IMR-90 (cell line): ENCODE measurements around the gene PTGES3L. TPM values are rescaled to one million over a fixed set of nuclear protein-coding genes. Genes with fewer than 3 reads are reported as not detected.

Experiments
- ATAC-seq: fragments of 200-7000 bp; cut with Tn5 transposase; 2 replicates; pipeline ENCODE4 v1.9.1; 2020; ENCODE audit warnings: low read depth, mild to moderate bottlenecking, moderate library complexity
- BruUV-seq: library from RNA; stranded (reverse); fragments of 400-500 nt; replicated peaks from 2 replicates; lab custom pipeline; 2021; lab: Mats Ljungman, UMichigan
- CTCF ChIA-PET: fragments of 300-600 bp; formaldehyde crosslinking; extraction: SDS; loops from one replicate; lab custom pipeline; 2021; ENCODE audit warnings: antibody characterized with exemption; lab: Yijun Ruan, JAX
- POLR2A ChIA-PET: fragments of 300-600 bp; sonication (Branson Sonifier 250); formaldehyde crosslinking; loops from one replicate; lab custom pipeline; 2022; ENCODE audit warnings: antibody characterized with exemption; ENCODE audit not compliant: unreplicated experiment; lab: Charles Lee
- DNase-seq: peaks from one replicate; pipeline ENCODE4 v3.0.0; 2013
- H2AFZ ChIP-seq: replicated peaks from 2 replicates; pipeline ENCODE3; 2013; ENCODE audit warnings: low read length, mild to moderate bottlenecking; ENCODE audit not compliant: poor library complexity
- H2AK5ac ChIP-seq: 2 replicates; pipeline ENCODE4 v1.6.1; 2013; ENCODE audit warnings: low read depth, low read length, inconsistent platforms
- H2AK9ac ChIP-seq: replicated peaks from 2 replicates; pipeline ENCODE3; 2013; ENCODE audit warnings: mild to moderate bottlenecking, low read depth, low read length, moderate library complexity; ENCODE audit not compliant: poor library complexity
- H2BK120ac ChIP-seq: 2 replicates; pipeline ENCODE4 v1.6.1; 2013; ENCODE audit warnings: low read depth, low read length, inconsistent platforms
- H2BK15ac ChIP-seq: 3 replicates; pipeline ENCODE4 v1.6.1; 2013; ENCODE audit warnings: low read depth, low read length, inconsistent platforms
- H2BK20ac ChIP-seq: 2 replicates; pipeline ENCODE4 v1.6.1; 2013; ENCODE audit warnings: low read depth, mild to moderate bottlenecking, inconsistent platforms, low read length, moderate library complexity
- H2BK5ac ChIP-seq: 2 replicates; pipeline ENCODE4 v1.6.1; 2013; ENCODE audit warnings: mild to moderate bottlenecking, low read depth, low read length, inconsistent platforms; ENCODE audit not compliant: poor library complexity, severe bottlenecking
- H3K14ac ChIP-seq: replicated peaks from 2 replicates; pipeline ENCODE4 v1.6.1; 2013; ENCODE audit warnings: low read depth, low read length, inconsistent platforms
- H3K18ac ChIP-seq: 2 replicates; pipeline ENCODE4 v1.6.1; 2013; ENCODE audit warnings: low read depth, low read length, control low read depth
- H3K23ac ChIP-seq: 2 replicates; pipeline ENCODE4 v1.6.1; 2013; ENCODE audit warnings: low read depth, low read length, inconsistent platforms
- H3K27ac ChIP-seq: 2 replicates; pipeline ENCODE4 v1.5.1; 2013; ENCODE audit warnings: mild to moderate bottlenecking, control low read depth, low read length; ENCODE audit not compliant: insufficient read depth
- H3K27me3 ChIP-seq: 2 replicates; pipeline ENCODE4 v1.6.1; 2013; ENCODE audit warnings: low read length; ENCODE audit not compliant: control insufficient read depth, insufficient read depth
- H3K36me3 ChIP-seq: 2 replicates; pipeline ENCODE4 v1.6.1; 2013; ENCODE audit warnings: low read length, mixed read lengths; ENCODE audit not compliant: control insufficient read depth, insufficient read depth
- H3K4ac ChIP-seq: 2 replicates; pipeline ENCODE4 v1.6.1; 2013; ENCODE audit warnings: low read depth, low read length, inconsistent platforms
- H3K4me1 ChIP-seq: 2 replicates; pipeline ENCODE4 v1.6.1; 2013; ENCODE audit warnings: low read length, mixed read lengths; ENCODE audit not compliant: control insufficient read depth, insufficient read depth
- H3K4me2 ChIP-seq: 2 replicates; pipeline ENCODE4 v1.6.1; 2013; ENCODE audit warnings: low read depth, mild to moderate bottlenecking, control low read depth, low read length, moderate library complexity
- H3K4me3 ChIP-seq: 2 replicates; pipeline ENCODE4 v1.5.1; 2013; ENCODE audit warnings: low read depth, mild to moderate bottlenecking, control low read depth, low read length, moderate library complexity; ENCODE audit not compliant: insufficient read depth
- H3K56ac ChIP-seq: 2 replicates; pipeline ENCODE4 v1.6.1; 2013; ENCODE audit warnings: low read length, inconsistent platforms; ENCODE audit not compliant: insufficient read depth; ENCODE audit errors: extremely low read depth
- H3K79me1 ChIP-seq, 2 experiments: 2 replicates each; pipeline ENCODE4 v1.6.1; 2013; ENCODE audit warnings: low read length in 2 of 2, inconsistent platforms in 1 of 2, low read depth in 1 of 2
- H3K9ac ChIP-seq: 2 replicates; pipeline ENCODE4 v1.6.1; 2013; ENCODE audit warnings: low read depth, low read length, control low read depth
- H3K9me1 ChIP-seq: 2 replicates; pipeline ENCODE4 v1.6.1; 2013; ENCODE audit warnings: low read length, inconsistent platforms; ENCODE audit not compliant: insufficient read depth
- H3K9me3 ChIP-seq: 2 replicates; pipeline ENCODE4 v1.6.1; 2013; ENCODE audit warnings: low read length; ENCODE audit not compliant: control insufficient read depth, insufficient read depth
- H4K20me1 ChIP-seq: 2 replicates; pipeline ENCODE4 v1.6.1; 2013; ENCODE audit warnings: low read length, inconsistent platforms; ENCODE audit not compliant: insufficient read depth
- H4K5ac ChIP-seq: 2 replicates; pipeline ENCODE4 v1.6.1; 2013; ENCODE audit warnings: mild to moderate bottlenecking, low read depth, low read length, control low read depth
- H4K8ac ChIP-seq, 2 experiments: 2 replicates each; pipeline ENCODE4 v1.6.1; 2013; ENCODE audit warnings: low read depth in 2 of 2, low read length in 2 of 2, control low read depth in 1 of 2, inconsistent platforms in 1 of 2
- H4K91ac ChIP-seq: 2 replicates; pipeline ENCODE4 v1.6.1; 2013; ENCODE audit warnings: low read depth, low read length, inconsistent platforms; ENCODE audit not compliant: insufficient read depth
- ELK1 ChIP-seq: fragments of 150-350 bp; IDR thresholded peaks from 2 replicates; pipeline ENCODE4 v1.6.1; 2016; ENCODE audit warnings: low read depth, mild to moderate bottlenecking, low read length, moderate library complexity, borderline replicate concordance
- MXI1 ChIP-seq: IDR thresholded peaks from 2 replicates; pipeline ENCODE4 v1.6.1; 2012; ENCODE audit warnings: low read depth, mild to moderate bottlenecking, low read length, moderate library complexity, borderline replicate concordance
- RFX5 ChIP-seq: IDR thresholded peaks from 2 replicates; pipeline ENCODE4 v1.8.0; 2012; ENCODE audit warnings: low read depth, mild to moderate bottlenecking, low read length, moderate library complexity
- WGBS, 2 experiments: methylation state at CpG; one replicate each; pipeline versions ENCODE4 v1.1.5 to v1.1.7; 2013; ENCODE audit warnings: missing lambda C conversion rate in 2 of 2; ENCODE audit not compliant: insufficient read length in 1 of 2; ENCODE audit errors: extremely low coverage in 2 of 2; 5-methylcytosine and 5-hydroxymethylcytosine counted together
- dilution Hi-C: fragments of 300-500 bp; cut with HindIII; formaldehyde crosslinking; loops from one replicate; pipeline ENCODE4 v1.14.3; 2018; ENCODE audit warnings: low sequenced_read_pairs; ENCODE audit not compliant: unreplicated experiment
- in situ Hi-C: fragments of 300-500 bp; cut with MboI; formaldehyde crosslinking; loops from 3 replicates; pipeline ENCODE4 v1.14.3; 2019; ENCODE audit warnings: low sequenced_read_pairs, inconsistent platforms, mixed read lengths
- intact Hi-C: fragments of 100-400 bp; cut with micrococcal nuclease; formaldehyde crosslinking; loops from 2 replicates; pipeline ENCODE4 v1.10.0; 2022
- polyA plus RNA-seq, 3 experiments: library from polyadenylated mRNA; depleted of rRNA; stranded (reverse); fragments of >200 nt; gene quantifications; 2 replicates each; pipeline ENCODE4 v1.2.3, GENCODE V29; 2012; ENCODE audit warnings: low replicate concordance in 1 of 3
- total RNA-seq: library from RNA; depleted of rRNA; stranded (reverse); fragments of >200 nt; gene quantifications from 2 replicates; pipeline ENCODE4 v1.2.3, GENCODE V29; 2012

Gene PTGES3L
- total and polyA plus RNA-seq, 2 of the 4 experiments (the other 2 are of a cell fraction) = 1.4 to 2.4 TPM

- TF ChIP-seq ELK1 = no peak
Observed at GRCh38 chr17:43020030-43020621, 40.2 kb upstream of the PTGES3L start (continued).

- Histone ChIP-seq H3K4me1 (peaks cover 12% of the 10 kb centered on the region), H2AK5ac (peak overlapping the region; percentile 75), H3K27me3 (no peaks in the 10 kb centered on the region), H3K18ac (no peak overlapping the region), H3K9ac (peak overlapping the region; percentile 16; the same call in 1 of the 2 replicates), H4K91ac (peak overlapping the region; percentile 44), H2BK20ac (0 out of 2 replicates have a peak overlapping the region, but pooled peaks have one; percentile 3), H2AFZ (peak overlapping the region; percentile 54), H2BK15ac (peak overlapping the region; percentile 87; the same call in 2 of the 3 replicates), H3K9me1 (peaks cover 23% of the 10 kb centered on the region), H4K8ac (peak overlapping the region; percentile 44 to 58; a peak in 2 of 4 replicates), H4K5ac (0 out of 2 replicates have a peak overlapping the region, but pooled peaks have one; percentile 6), H3K4me3 (no peak overlapping the region), H3K9me3 (no peaks in the 10 kb centered on the region), H2AK9ac (peak overlapping the region; percentile 92), H3K56ac (no peak overlapping the region), H3K23ac (peak overlapping the region; percentile 87; the same call in 1 of the 2 replicates), H4K20me1 (peaks cover 32% of the 10 kb centered on the region; the same call in 1 of the 2 replicates), H3K36me3 (peaks cover 40% of the 10 kb centered on the region), H3K27ac (no peak overlapping the region), H3K14ac (peak overlapping the region; percentile 71; the same call in 1 of the 2 replicates), H2BK5ac (no peak overlapping the region), H2BK120ac (peak overlapping the region; percentile 37; the same call in 1 of the 2 replicates), H3K4me2 (peak overlapping the region; percentile 35; the same call in 1 of the 2 replicates), H3K79me1 (peaks cover 15 to 63% of the 10 kb centered on the region in 2 experiments; a peak in 3 of 4 replicates), H3K4ac (peak overlapping the region; percentile 81)
- DNase-seq (no peak), ATAC-seq (no peak)
- TF ChIP-seq MXI1 = no peak
- TF ChIP-seq RFX5 = no peak
- CTCF ChIA-PET = no interaction called here
- BruUV-seq = no TSS peak
- dilution Hi-C loops = no loop called here
- POLR2A ChIA-PET = no interaction called here
- intact Hi-C loops = no loop called here
- in situ Hi-C loops = no loop called here
- WGBS, 2 experiments = no CpG with 5 or more reads among the region's 7 CpGs
Observed at GRCh38 chr17:43019418-43019817, 39.5 kb upstream of the PTGES3L start.
